SK-N-SH (cell line): ENCODE measurements around the gene TKT. TPM values are rescaled to one million over a fixed set of nuclear protein-coding genes. Genes with fewer than 3 reads are reported as not detected.

ENCODE experiments used
- CTCF ChIA-PET: fragments of 300-600, 350-600 bp; formaldehyde crosslinking; extraction: SDS; loops from one replicate; lab custom pipeline; 2021; lab: Yijun Ruan, JAX
- POLR2A ChIA-PET: fragments of 350-600 bp; sonication (Branson Sonifier 250); formaldehyde crosslinking; extraction: SDS; loops from one replicate; lab custom pipeline; 2020; ENCODE audit warnings: antibody characterized with exemption, inconsistent platforms; lab: Yijun Ruan, JAX
- DNase-seq: peaks from one replicate; pipeline ENCODE4 v3.0.0; 2012
- H2AFZ ChIP-seq: fragments of 200-600 bp; sonication (generic); 2 replicates; pipeline ENCODE4 v1.8.1; 2016; ENCODE audit warnings: antibody characterized with exemption, mild to moderate bottlenecking, low read depth
- H3F3A ChIP-seq: fragments of 200-600 bp; sonication (generic); replicated peaks from 2 replicates; pipeline ENCODE3; 2016; ENCODE audit warnings: antibody characterized with exemption, mild to moderate bottlenecking; ENCODE audit not compliant: insufficient read depth
- H3K27ac ChIP-seq, 2 experiments: fragments of 200-500 bp in 1 of 2; fragments of 200-600 bp in 1 of 2; sonication (Bioruptor generic) in 1 of 2; sonication (generic), shearing (Covaris generic) in 1 of 2; 2 replicates each; pipeline versions ENCODE4 v1.5.1 to v1.6.1; 2014 to 2016; ENCODE audit warnings: low read depth in 2 of 2, inconsistent platforms in 1 of 2, low read length in 1 of 2, mild to moderate bottlenecking in 1 of 2, mixed read lengths in 1 of 2
- H3K27me3 ChIP-seq: fragments of 200-600 bp; sonication (generic), shearing (Covaris generic); 2 replicates; pipeline ENCODE4 v1.6.1; 2016; ENCODE audit warnings: mixed run types; ENCODE audit not compliant: insufficient read depth
- H3K36me3 ChIP-seq, 2 experiments: fragments of 200-500 bp in 1 of 2; fragments of 200-600 bp in 1 of 2; sonication (Bioruptor generic) in 1 of 2; sonication (generic) in 1 of 2; replicated peaks in 1 of 2; 2 replicates each; pipeline versions ENCODE3 to v1.5.1; 2014 to 2016; ENCODE audit warnings: low read length in 1 of 2, mild to moderate bottlenecking in 1 of 2; ENCODE audit not compliant: insufficient read depth in 2 of 2, control insufficient read depth in 1 of 2
- H3K4me1 ChIP-seq, 2 experiments: fragments of 200-500 bp in 1 of 2; fragments of 200-600 bp in 1 of 2; sonication (Bioruptor generic) in 1 of 2; sonication (generic), shearing (Covaris generic) in 1 of 2; 2 replicates each; pipeline versions ENCODE4 v1.5.1 to v1.6.1; 2014 to 2016; ENCODE audit warnings: low read depth in 1 of 2, low read length in 1 of 2, mixed run types in 1 of 2; ENCODE audit not compliant: insufficient read depth in 2 of 2, control insufficient read depth in 1 of 2
- H3K4me2 ChIP-seq: fragments of 200-600 bp; sonication (generic), shearing (Covaris generic); 2 replicates; pipeline ENCODE4 v1.6.1; 2017; ENCODE audit warnings: mixed run types
- H3K4me3 ChIP-seq, 2 experiments: fragments of 200-500 bp in 1 of 2; fragments of 200-600 bp in 1 of 2; sonication (Bioruptor generic) in 1 of 2; sonication (generic), shearing (Covaris generic) in 1 of 2; 2 replicates each; pipeline versions ENCODE4 v1.5.1 to v1.8.1; 2014 to 2016; ENCODE audit warnings: low read depth in 2 of 2, inconsistent platforms in 1 of 2, low read length in 1 of 2, mild to moderate bottlenecking in 1 of 2, mixed read lengths in 1 of 2, moderate library complexity in 1 of 2
- H3K79me2 ChIP-seq: fragments of 200-600 bp; sonication (generic); 2 replicates; pipeline ENCODE4 v1.8.1; 2017; ENCODE audit warnings: mild to moderate bottlenecking; ENCODE audit not compliant: insufficient read depth
- H3K9ac ChIP-seq: fragments of 200-600 bp; sonication (generic); 2 replicates; pipeline ENCODE4 v1.6.1; 2017; ENCODE audit warnings: mixed run types
- H3K9me2 ChIP-seq: fragments of 200-600 bp; sonication (generic); 2 replicates; pipeline ENCODE4 v1.6.1; 2017; ENCODE audit warnings: mixed run types
- H3K9me3 ChIP-seq: fragments of 200-600 bp; sonication (generic); 2 replicates; pipeline ENCODE4 v1.6.1; 2017; ENCODE audit warnings: mixed run types, mild to moderate bottlenecking, moderate library complexity
- H4K20me1 ChIP-seq: fragments of 200-600 bp; sonication (generic); 2 replicates; pipeline ENCODE4 v1.6.1; 2017; ENCODE audit warnings: mild to moderate bottlenecking, mixed run types; ENCODE audit not compliant: insufficient read depth
- CHD2 ChIP-seq: fragments of 150-350 bp; IDR thresholded peaks from 2 replicates; pipeline ENCODE4 v1.6.1; 2018; ENCODE audit warnings: low read length; ENCODE audit not compliant: partially characterized antibody
- FOXM1 ChIP-seq: IDR thresholded peaks from 2 replicates; pipeline ENCODE4 v1.4.0; 2012; ENCODE audit warnings: low read depth, mild to moderate bottlenecking
- GATA2 ChIP-seq: sonication (generic); formaldehyde crosslinking; IDR thresholded peaks from 2 replicates; pipeline ENCODE4 v1.5.0; 2020; ENCODE audit warnings: mild to moderate bottlenecking, missing genetic modification reagents
- IRF3 ChIP-seq: fragments of 150-350 bp; IDR thresholded peaks from 2 replicates; pipeline ENCODE4 v1.6.1; 2016; ENCODE audit warnings: mild to moderate bottlenecking, low read depth, low read length
- JUND ChIP-seq: IDR thresholded peaks from 2 replicates; pipeline ENCODE4 v1.4.0; 2012
- MAX ChIP-seq: IDR thresholded peaks from 2 replicates; pipeline ENCODE4 v1.4.0; 2012; ENCODE audit warnings: low read depth
- MEF2A ChIP-seq: IDR thresholded peaks from 2 replicates; pipeline ENCODE4 v1.4.0; 2012; ENCODE audit warnings: low read depth, borderline replicate concordance
- NRF1 ChIP-seq: IDR thresholded peaks from 2 replicates; pipeline ENCODE4 v1.6.1; 2012; ENCODE audit warnings: low read depth, mild to moderate bottlenecking, low read length
- TCF12 ChIP-seq: IDR thresholded peaks from 2 replicates; pipeline ENCODE4 v1.4.0; 2012
- USF2 ChIP-seq: fragments of 150-350 bp; IDR thresholded peaks from 2 replicates; pipeline ENCODE4 v1.6.1; 2017; ENCODE audit warnings: antibody characterized with exemption, low read length, low read depth, borderline replicate concordance
- WGBS: methylation state at CpG from one replicate; pipeline ENCODE4 v1.1.6; 2017; ENCODE audit warnings: low lambda C conversion rate; 5-methylcytosine and 5-hydroxymethylcytosine counted together
- polyA plus RNA-seq, 3 experiments: library from polyadenylated mRNA; depleted of rRNA; stranded (reverse); fragments of >200 nt; gene quantifications; 2 replicates each; pipeline ENCODE4 v1.2.3, GENCODE V29; 2012
- TF ChIP-seq, protein P1 (sequence below): IDR thresholded peaks from 2 replicates; pipeline ENCODE4 v1.4.0; 2012; ENCODE audit warnings: low read depth, borderline replicate concordance
- TF ChIP-seq, protein P2 (sequence below): IDR thresholded peaks from 2 replicates; pipeline ENCODE4 v1.4.0; 2012; ENCODE audit warnings: low read depth, borderline replicate concordance

The TKT gene
- polyA plus RNA-seq, 1 of the 3 experiments (the other 2 are of a cell fraction) = 144 TPM

DNA sequence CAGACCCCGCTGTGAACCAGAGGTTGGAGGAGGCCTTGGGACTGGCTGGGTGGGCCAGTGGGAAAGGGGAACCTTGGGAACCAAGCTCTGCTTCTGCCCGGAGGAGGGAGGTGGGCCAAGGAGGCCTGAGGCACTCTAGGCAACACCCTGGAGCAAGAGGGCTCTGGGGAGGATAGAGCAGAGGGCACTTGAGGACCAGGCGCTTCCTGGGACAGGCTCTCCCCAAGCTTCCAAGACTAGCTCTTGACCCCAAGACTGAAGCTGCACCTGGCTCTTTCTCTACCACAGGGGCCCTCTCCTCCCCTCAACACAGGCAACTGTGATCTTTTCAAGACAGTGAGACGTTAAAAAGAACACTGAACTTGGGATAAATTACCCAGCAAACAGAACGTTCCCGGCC, 20.3 kb downstream of the TKT start (continued):
- TF ChIP-seq USF2 = no peak
- no peak for TF ChIP-seq JUND
- TF ChIP-seq, protein P1, sequence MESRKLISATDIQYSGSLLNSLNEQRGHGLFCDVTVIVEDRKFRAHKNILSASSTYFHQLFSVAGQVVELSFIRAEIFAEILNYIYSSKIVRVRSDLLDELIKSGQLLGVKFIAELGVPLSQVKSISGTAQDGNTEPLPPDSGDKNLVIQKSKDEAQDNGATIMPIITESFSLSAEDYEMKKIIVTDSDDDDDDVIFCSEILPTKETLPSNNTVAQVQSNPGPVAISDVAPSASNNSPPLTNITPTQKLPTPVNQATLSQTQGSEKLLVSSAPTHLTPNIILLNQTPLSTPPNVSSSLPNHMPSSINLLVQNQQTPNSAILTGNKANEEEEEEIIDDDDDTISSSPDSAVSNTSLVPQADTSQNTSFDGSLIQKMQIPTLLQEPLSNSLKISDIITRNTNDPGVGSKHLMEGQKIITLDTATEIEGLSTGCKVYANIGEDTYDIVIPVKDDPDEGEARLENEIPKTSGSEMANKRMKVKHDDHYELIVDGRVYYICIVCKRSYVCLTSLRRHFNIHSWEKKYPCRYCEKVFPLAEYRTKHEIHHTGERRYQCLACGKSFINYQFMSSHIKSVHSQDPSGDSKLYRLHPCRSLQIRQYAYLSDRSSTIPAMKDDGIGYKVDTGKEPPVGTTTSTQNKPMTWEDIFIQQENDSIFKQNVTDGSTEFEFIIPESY = no peak
- no peak for TF ChIP-seq GATA2 (CRISPR knock-in tag)
- no peak for TF ChIP-seq FOXM1
- TF ChIP-seq MAX = no peak
- TF ChIP-seq CHD2 = no peak
- TF ChIP-seq, all 33 proteins: peak for 0

- CTCF ChIA-PET = interaction anchor here (1.0 to 1.2 kb wide), 2 partner anchors 8 to 15 kb away, joined by 3 to 4 read pairs; no protein-coding TSS in a partner anchor
- no peak overlapping the region for H2AFZ ChIP-seq
- no peak overlapping the region for H3K9ac ChIP-seq
- no peaks in the 10 kb centered on the region for H4K20me1 ChIP-seq
- 90% methylated on average over 2 of the region's 10 CpGs for WGBS
- no peaks in the 10 kb centered on the region for H3K27me3 ChIP-seq
- H3K27ac ChIP-seq = no peak overlapping the region
- no peak for TF ChIP-seq TCF12
- TF ChIP-seq GATA2 (CRISPR knock-in tag) = no peak
- TF ChIP-seq, protein P2, sequence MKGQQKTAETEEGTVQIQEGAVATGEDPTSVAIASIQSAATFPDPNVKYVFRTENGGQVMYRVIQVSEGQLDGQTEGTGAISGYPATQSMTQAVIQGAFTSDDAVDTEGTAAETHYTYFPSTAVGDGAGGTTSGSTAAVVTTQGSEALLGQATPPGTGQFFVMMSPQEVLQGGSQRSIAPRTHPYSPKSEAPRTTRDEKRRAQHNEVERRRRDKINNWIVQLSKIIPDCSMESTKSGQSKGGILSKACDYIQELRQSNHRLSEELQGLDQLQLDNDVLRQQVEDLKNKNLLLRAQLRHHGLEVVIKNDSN = no peak
- TF ChIP-seq MEF2A = no peak
- no peak for TF ChIP-seq IRF3
- TF ChIP-seq NRF1 = no peak
- no peaks in the 10 kb centered on the region for H3K9me3 ChIP-seq
- peaks cover 41% of the 10 kb centered on the region for H3K79me2 ChIP-seq
- no peak overlapping the region for H3K4me3 ChIP-seq
- peaks cover 32% of the 10 kb centered on the region for H3F3A ChIP-seq
- peaks cover 44 to 75% of the 10 kb centered on the region in 2 experiments for H3K36me3 ChIP-seq
- no peak overlapping the region for H3K4me2 ChIP-seq
- POLR2A ChIA-PET = no interaction called here
- H3K4me1 ChIP-seq = peaks cover 20 to 31% of the 10 kb centered on the region in 2 experiments; a peak in 3 of 4 replicates
- no peaks in the 10 kb centered on the region for H3K9me2 ChIP-seq
- DNase-seq = no peak
Measured at GRCh38 chr3:53234841-53235232, 21.0 kb downstream of the TKT start.
